Parathyroid adenoma (tissue), 2 donors: ENCODE measurements around the gene VENTX.

ENCODE experiments used
- H2AFZ ChIP-seq: fragments of 300-600 bp; sonication (generic); one replicate; pipeline ENCODE4 v1.7.0; 2017; ENCODE audit warnings: antibody characterized with exemption, mild to moderate bottlenecking
- H3K27ac ChIP-seq: fragments of 300-600 bp; sonication (generic); one replicate; pipeline ENCODE4 v1.7.0; 2017
- H3K27me3 ChIP-seq: fragments of 300-600 bp; sonication (generic); one replicate; pipeline ENCODE4 v1.7.0; 2017; ENCODE audit warnings: low read length; ENCODE audit not compliant: control insufficient read depth, insufficient read depth
- H3K36me3 ChIP-seq: fragments of 300-600 bp; sonication (generic); one replicate; pipeline ENCODE4 v1.7.0; 2017; ENCODE audit warnings: low read length; ENCODE audit not compliant: control insufficient read depth, insufficient read depth
- H3K4me1 ChIP-seq: fragments of 300-600 bp; sonication (generic); one replicate; pipeline ENCODE4 v1.7.0; 2017; ENCODE audit warnings: control low read depth
- H3K4me2 ChIP-seq: fragments of 300-600 bp; sonication (generic); one replicate; pipeline ENCODE4 v1.7.0; 2017; ENCODE audit warnings: low read length
- H3K4me3 ChIP-seq: fragments of 300-600 bp; sonication (generic); one replicate; pipeline ENCODE4 v1.7.0; 2017; ENCODE audit warnings: low read depth, low read length
- H3K79me2 ChIP-seq: fragments of 300-600 bp; sonication (generic); one replicate; pipeline ENCODE4 v1.7.0; 2017; ENCODE audit warnings: control low read depth
- H3K9ac ChIP-seq: fragments of 300-600 bp; sonication (generic); one replicate; pipeline ENCODE4 v1.7.0; 2017; ENCODE audit warnings: mild to moderate bottlenecking
- H3K9me3 ChIP-seq: fragments of 300-600 bp; sonication (generic); one replicate; pipeline ENCODE4 v1.7.0; 2017; ENCODE audit warnings: low read length; ENCODE audit not compliant: control insufficient read depth
- CTCF ChIP-seq: fragments of 300-600 bp; sonication (generic); IDR thresholded peaks from one replicate; pipeline ENCODE4 v1.7.0; 2017; ENCODE audit warnings: antibody characterized with exemption, mild to moderate bottlenecking
- donor health status: primary hyperparathyroidism.

VENTX gene

GRCh38 chr10:133272964-133273420, 35.3 kb downstream of the VENTX start:
- H3K9ac ChIP-seq: no peak overlapping the region
- TF ChIP-seq CTCF: no peak
- H3K4me1 ChIP-seq: peaks cover 3% of the 10 kb centered on the region
- no peaks in the 10 kb centered on the region for H3K79me2 ChIP-seq
- H3K4me2 ChIP-seq: no peak overlapping the region
- H2AFZ ChIP-seq: no peak overlapping the region
- H3K27me3 ChIP-seq: no peaks in the 10 kb centered on the region
- no peaks in the 10 kb centered on the region for H3K9me3 ChIP-seq
- H3K27ac ChIP-seq: no peak overlapping the region
- H3K4me3 ChIP-seq: no peak overlapping the region
- H3K36me3 ChIP-seq: no peaks in the 10 kb centered on the region

- no peak overlapping the region for H3K27ac ChIP-seq
- no peaks in the 10 kb centered on the region for H3K27me3 ChIP-seq
- no peak for TF ChIP-seq CTCF
- H3K36me3 ChIP-seq: no peaks in the 10 kb centered on the region
- H3K4me2 ChIP-seq: no peak overlapping the region
- no peak overlapping the region for H3K9ac ChIP-seq
- peaks cover 3% of the 10 kb centered on the region for H3K4me1 ChIP-seq
- H3K4me3 ChIP-seq: no peak overlapping the region
- no peak overlapping the region for H2AFZ ChIP-seq
- no peaks in the 10 kb centered on the region for H3K9me3 ChIP-seq
- no peaks in the 10 kb centered on the region for H3K79me2 ChIP-seq
Observed at GRCh38 chr10:133273534-133274143, 36.0 kb downstream of the VENTX start.

- no peaks in the 10 kb centered on the region for H3K27me3 ChIP-seq
- no peaks in the 10 kb centered on the region for H3K9me3 ChIP-seq
- H3K9ac ChIP-seq: no peak overlapping the region
- H3K27ac ChIP-seq: no peak overlapping the region
- H3K36me3 ChIP-seq: no peaks in the 10 kb centered on the region
- no peak overlapping the region for H2AFZ ChIP-seq
- no peak overlapping the region for H3K4me3 ChIP-seq
- no peak for TF ChIP-seq CTCF
- no peaks in the 10 kb centered on the region for H3K79me2 ChIP-seq
- H3K4me1 ChIP-seq: peaks cover 3% of the 10 kb centered on the region
- no peak overlapping the region for H3K4me2 ChIP-seq
Observed at GRCh38 chr10:133274751-133275683, 37.4 kb downstream of the VENTX start.

- H3K79me2 ChIP-seq: no peaks in the 10 kb centered on the region
- H3K27ac ChIP-seq: no peak overlapping the region
- H3K4me1 ChIP-seq: peaks cover 3% of the 10 kb centered on the region
- no peaks in the 10 kb centered on the region for H3K9me3 ChIP-seq
- no peak overlapping the region for H2AFZ ChIP-seq
- H3K9ac ChIP-seq: no peak overlapping the region
- H3K27me3 ChIP-seq: no peaks in the 10 kb centered on the region
- TF ChIP-seq CTCF: no peak
- no peaks in the 10 kb centered on the region for H3K36me3 ChIP-seq
- no peak overlapping the region for H3K4me3 ChIP-seq
- no peak overlapping the region for H3K4me2 ChIP-seq
Observed at GRCh38 chr10:133275684-133276092, 38.0 kb downstream of the VENTX start.
